Measurements from ENCODE around the gene LGALS9.

DNA sequence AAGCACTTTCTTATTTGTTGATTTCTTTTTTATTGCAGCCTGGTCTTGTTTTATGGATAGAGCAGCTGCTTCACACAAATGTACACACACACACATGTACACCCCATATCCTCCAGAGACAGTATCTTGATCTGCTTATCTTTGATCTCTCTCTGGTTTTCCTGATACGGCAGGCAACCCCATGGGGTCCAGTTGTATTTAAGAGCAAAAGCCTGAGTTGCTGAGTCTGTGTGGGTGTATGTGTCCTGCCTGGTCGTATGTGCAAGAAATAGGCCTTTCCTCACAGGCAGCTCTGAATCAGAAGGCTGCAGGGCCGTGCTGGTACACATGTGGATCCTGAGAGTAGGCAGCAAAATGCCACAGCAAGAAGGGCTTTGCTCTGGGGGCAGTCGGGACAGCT, 14.6 kb upstream of the LGALS9 start:
- TF ChIP-seq, protein P1, sequence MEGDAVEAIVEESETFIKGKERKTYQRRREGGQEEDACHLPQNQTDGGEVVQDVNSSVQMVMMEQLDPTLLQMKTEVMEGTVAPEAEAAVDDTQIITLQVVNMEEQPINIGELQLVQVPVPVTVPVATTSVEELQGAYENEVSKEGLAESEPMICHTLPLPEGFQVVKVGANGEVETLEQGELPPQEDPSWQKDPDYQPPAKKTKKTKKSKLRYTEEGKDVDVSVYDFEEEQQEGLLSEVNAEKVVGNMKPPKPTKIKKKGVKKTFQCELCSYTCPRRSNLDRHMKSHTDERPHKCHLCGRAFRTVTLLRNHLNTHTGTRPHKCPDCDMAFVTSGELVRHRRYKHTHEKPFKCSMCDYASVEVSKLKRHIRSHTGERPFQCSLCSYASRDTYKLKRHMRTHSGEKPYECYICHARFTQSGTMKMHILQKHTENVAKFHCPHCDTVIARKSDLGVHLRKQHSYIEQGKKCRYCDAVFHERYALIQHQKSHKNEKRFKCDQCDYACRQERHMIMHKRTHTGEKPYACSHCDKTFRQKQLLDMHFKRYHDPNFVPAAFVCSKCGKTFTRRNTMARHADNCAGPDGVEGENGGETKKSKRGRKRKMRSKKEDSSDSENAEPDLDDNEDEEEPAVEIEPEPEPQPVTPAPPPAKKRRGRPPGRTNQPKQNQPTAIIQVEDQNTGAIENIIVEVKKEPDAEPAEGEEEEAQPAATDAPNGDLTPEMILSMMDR (IDR thresholded peaks at IDR 0.05): no peak
- TF ChIP-seq EZH2 (IDR thresholded peaks at IDR 0.05; ENCODE audit: borderline replicate concordance, insufficient read depth, low read depth, low read length, poor library complexity, severe bottlenecking): no peak
